ENCODE data around the gene TKT.

DNA sequence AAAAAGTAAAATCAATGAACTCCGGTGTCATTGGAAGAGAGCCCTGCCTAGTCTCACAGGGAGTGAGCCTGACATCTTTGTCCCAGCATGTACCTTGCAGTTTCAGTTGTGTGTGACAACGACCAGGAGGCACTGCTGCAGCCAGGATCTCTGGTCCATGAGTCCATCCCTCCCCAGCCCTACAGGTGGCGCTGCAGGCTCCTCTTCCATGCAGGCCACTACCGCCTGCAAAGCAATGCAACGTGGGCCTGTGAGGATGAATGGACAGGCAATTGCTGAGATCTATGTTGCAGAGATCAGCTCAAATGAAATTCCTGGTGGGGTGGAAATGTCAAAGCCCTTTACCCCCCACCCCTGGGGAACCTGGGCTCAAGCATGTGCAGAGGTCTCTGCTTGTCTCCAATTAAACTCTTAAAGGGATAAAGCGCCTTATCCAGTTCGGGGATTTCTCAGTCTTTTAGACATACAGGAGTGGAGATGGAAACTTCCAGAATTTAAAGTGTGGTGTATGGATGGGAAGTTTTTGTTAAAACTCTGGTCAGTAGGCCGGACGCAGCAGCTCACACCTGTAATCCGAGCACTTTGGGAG is 35.8 kb downstream of the TKT start:
- TF ChIP-seq EZH2 (IDR thresholded peaks at IDR 0.05) (no peak), ZNF274 (IDR thresholded peaks at IDR 0.05; ENCODE audit: low read depth, low read length) (no peak)
- TF ChIP-seq, protein P1, sequence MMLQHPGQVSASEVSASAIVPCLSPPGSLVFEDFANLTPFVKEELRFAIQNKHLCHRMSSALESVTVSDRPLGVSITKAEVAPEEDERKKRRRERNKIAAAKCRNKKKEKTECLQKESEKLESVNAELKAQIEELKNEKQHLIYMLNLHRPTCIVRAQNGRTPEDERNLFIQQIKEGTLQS (IDR thresholded peaks at IDR 0.05) = no peak
- TF ChIP-seq, protein P2, sequence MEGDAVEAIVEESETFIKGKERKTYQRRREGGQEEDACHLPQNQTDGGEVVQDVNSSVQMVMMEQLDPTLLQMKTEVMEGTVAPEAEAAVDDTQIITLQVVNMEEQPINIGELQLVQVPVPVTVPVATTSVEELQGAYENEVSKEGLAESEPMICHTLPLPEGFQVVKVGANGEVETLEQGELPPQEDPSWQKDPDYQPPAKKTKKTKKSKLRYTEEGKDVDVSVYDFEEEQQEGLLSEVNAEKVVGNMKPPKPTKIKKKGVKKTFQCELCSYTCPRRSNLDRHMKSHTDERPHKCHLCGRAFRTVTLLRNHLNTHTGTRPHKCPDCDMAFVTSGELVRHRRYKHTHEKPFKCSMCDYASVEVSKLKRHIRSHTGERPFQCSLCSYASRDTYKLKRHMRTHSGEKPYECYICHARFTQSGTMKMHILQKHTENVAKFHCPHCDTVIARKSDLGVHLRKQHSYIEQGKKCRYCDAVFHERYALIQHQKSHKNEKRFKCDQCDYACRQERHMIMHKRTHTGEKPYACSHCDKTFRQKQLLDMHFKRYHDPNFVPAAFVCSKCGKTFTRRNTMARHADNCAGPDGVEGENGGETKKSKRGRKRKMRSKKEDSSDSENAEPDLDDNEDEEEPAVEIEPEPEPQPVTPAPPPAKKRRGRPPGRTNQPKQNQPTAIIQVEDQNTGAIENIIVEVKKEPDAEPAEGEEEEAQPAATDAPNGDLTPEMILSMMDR (IDR thresholded peaks at IDR 0.05 in 2 of 3, conservative IDR thresholded peaks at IDR 0.05 in 1 of 3; ENCODE audit: borderline replicate concordance in 1 of 3, insufficient read depth in 1 of 3, low read depth in 2 of 3, low read length in 2 of 3) = peak; percentile 93 to 97 (median 94)

Measured in HCT116 (cell line).